Thyroid gland (tissue), 4 donors: Measurements from ENCODE around the gene TDRKH. TPM values are rescaled to one million over a fixed set of nuclear protein-coding genes. Genes with fewer than 3 reads are reported as not detected.
"Not testable (repeated sequence)": the region's sequence is repeated elsewhere in the genome, so short reads cannot be mapped to it uniquely, and the experiment has no call there.

ENCODE experiments used
- DNase-seq, 2 donors: peaks; one replicate each; pipeline ENCODE4 v3.0.0-alpha.2; 2019
- H3K27ac ChIP-seq, 3 donors: fragments of 200-600 bp; sonication (generic); 1 replicate in 2 of 3; 2 replicates in 1 of 3; pipeline ENCODE4 v1.5.1; 2016 to 2019; ENCODE audit warnings: mild to moderate bottlenecking in 1 of 3, moderate library complexity in 1 of 3
- H3K27me3 ChIP-seq: fragments of 200-600 bp; sonication (generic); one replicate; pipeline ENCODE4 v1.5.1; 2019
- H3K36me3 ChIP-seq, 2 donors: fragments of 200-600 bp; sonication (generic); one replicate each; pipeline ENCODE4 v1.5.1; 2016 to 2019
- H3K4me1 ChIP-seq, 2 donors: fragments of 200-600 bp; sonication (generic); one replicate each; pipeline ENCODE4 v1.5.1; 2017 to 2019
- H3K4me3 ChIP-seq, 3 donors: fragments of 200-600 bp; sonication (generic); replicated peaks in 1 of 3; 1 replicate in 2 of 3; 2 replicates in 1 of 3; pipeline ENCODE4 v1.5.1; 2016; ENCODE audit warnings: mild to moderate bottlenecking in 1 of 3
- H3K9me3 ChIP-seq: fragments of 200-600 bp; sonication (generic); one replicate; pipeline ENCODE4 v1.5.1; 2017
- POLR2A ChIP-seq, 2 donors: fragments of 450-650 bp; IDR thresholded peaks; one replicate each; pipeline ENCODE4 v1.6.1; 2017; ENCODE audit warnings: antibody characterized with exemption in 2 of 2, mild to moderate bottlenecking in 2 of 2, moderate library complexity in 1 of 2
- WGBS, 2 donors: methylation state at CpG; one replicate each; pipeline ENCODE4 v1.1.5; 2017; 5-methylcytosine and 5-hydroxymethylcytosine counted together
- intact Hi-C: fragments of 100-400 bp; cut with DNase I; formaldehyde crosslinking; loops from one replicate; pipeline ENCODE4 v1.15.1; 2023
- total RNA-seq, 4 donors: library from RNA; depleted of rRNA; stranded (reverse); fragments of >200 nt; gene quantifications; one replicate each; pipeline ENCODE4 v1.2.3, GENCODE V29; 2016
- TF ChIP-seq, protein P1 (sequence below), 6 experiments: fragments of 200-600 bp in 3 of 6; fragments of 450-650 bp in 3 of 6; sonication (generic) in 3 of 6; IDR thresholded peaks; one replicate each; pipeline ENCODE4 v1.5.1; 2016 to 2019; ENCODE audit warnings: antibody characterized with exemption in 6 of 6, mild to moderate bottlenecking in 2 of 6, inconsistent platforms in 1 of 6, moderate library complexity in 1 of 6

The TDRKH gene
- total RNA-seq, 4 donors from 2014 or later = 10.8 to 17.1 (median 13.1) TPM

DNA sequence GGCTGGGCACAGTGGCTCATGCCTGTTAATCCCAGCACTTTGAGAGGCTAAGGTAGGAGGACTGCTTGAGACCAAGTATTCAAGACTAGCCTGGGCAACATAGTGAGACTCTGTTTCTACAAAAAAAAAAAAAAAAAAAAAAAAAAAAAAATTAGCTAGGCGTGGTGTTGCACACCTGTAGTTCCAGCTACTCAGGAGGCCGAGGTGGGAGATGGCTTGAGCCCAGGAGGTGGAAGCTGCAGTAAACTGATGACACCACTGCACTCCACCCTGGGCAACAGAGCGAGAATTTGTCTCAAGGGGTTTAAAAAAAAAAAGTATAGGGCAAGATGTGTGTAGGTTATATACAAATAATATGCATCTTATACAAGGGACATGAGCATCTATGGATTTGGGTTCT lies 2.6 kb downstream of the TDRKH start:
- H3K4me3 ChIP-seq = no peak overlapping the region
- no peaks in the 10 kb centered on the region for H3K36me3 ChIP-seq
- peaks cover 0 to 7% of the 10 kb centered on the region in 2 donors for H3K4me1 ChIP-seq
- TF ChIP-seq POLR2A (IDR thresholded peaks at IDR 0.05) = no peak
- TF ChIP-seq, protein P1, sequence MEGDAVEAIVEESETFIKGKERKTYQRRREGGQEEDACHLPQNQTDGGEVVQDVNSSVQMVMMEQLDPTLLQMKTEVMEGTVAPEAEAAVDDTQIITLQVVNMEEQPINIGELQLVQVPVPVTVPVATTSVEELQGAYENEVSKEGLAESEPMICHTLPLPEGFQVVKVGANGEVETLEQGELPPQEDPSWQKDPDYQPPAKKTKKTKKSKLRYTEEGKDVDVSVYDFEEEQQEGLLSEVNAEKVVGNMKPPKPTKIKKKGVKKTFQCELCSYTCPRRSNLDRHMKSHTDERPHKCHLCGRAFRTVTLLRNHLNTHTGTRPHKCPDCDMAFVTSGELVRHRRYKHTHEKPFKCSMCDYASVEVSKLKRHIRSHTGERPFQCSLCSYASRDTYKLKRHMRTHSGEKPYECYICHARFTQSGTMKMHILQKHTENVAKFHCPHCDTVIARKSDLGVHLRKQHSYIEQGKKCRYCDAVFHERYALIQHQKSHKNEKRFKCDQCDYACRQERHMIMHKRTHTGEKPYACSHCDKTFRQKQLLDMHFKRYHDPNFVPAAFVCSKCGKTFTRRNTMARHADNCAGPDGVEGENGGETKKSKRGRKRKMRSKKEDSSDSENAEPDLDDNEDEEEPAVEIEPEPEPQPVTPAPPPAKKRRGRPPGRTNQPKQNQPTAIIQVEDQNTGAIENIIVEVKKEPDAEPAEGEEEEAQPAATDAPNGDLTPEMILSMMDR (IDR thresholded peaks at IDR 0.05) = no peak
- no peaks in the 10 kb centered on the region for H3K27me3 ChIP-seq
- WGBS, 2 donors = 93 to 95% methylated on average over 3 of the region's 3 CpGs
- no peak for DNase-seq
- intact Hi-C loops = no loop called here
- H3K27ac ChIP-seq = no peak overlapping the region
- H3K9me3 ChIP-seq = no peaks in the 10 kb centered on the region

GRCh38 chr1:151783796-151784195 lies 6.5 kb downstream of the TDRKH start:
- Histone ChIP-seq H3K4me1 (no peaks in the 10 kb centered on the region), H3K4me3 (no peak overlapping the region), H3K27me3 (no peaks in the 10 kb centered on the region), H3K36me3 (peaks cover under 1 to 7% of the 10 kb centered on the region in 2 donors), H3K9me3 (no peaks in the 10 kb centered on the region), H3K27ac (no peak overlapping the region)
- intact Hi-C loops = no loop called here
- no peak for DNase-seq
- 73 to 79% methylated on average over 2 of the region's 2 CpGs for WGBS, 2 donors
- TF ChIP-seq, protein P1 (IDR thresholded peaks at IDR 0.05) = no peak
- no peak for TF ChIP-seq POLR2A (IDR thresholded peaks at IDR 0.05)

DNA sequence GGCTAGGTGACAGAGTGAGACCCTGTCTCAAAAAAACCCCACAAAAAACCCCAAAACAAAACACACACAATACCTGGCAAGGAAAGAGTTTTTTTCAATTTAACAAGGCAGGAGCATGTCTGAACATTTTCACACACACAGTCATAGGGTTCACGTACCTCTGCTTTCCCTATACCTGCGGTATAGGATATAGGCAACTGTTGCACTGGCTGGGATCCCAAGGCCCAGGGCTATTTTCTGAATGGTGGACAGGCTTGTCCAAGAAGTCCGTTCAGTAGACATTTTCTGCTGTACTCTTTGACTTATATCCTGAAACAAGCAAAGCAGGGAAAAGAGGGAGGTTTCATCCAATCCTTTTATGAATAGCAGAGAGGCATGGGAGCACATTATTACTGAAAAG lies 7.6 kb downstream of the TDRKH start:
- intact Hi-C loops = no loop called here
- Histone ChIP-seq H3K9me3 (no peaks in the 10 kb centered on the region), H3K4me1 (no peaks in the 10 kb centered on the region), H3K36me3 (peaks cover 10 to 11% of the 10 kb centered on the region in 2 donors), H3K27ac (no peak overlapping the region), H3K27me3 (no peaks in the 10 kb centered on the region), H3K4me3 (no peak overlapping the region)
- 95 to 96% methylated on average over 3 of the region's 3 CpGs for WGBS, 2 donors
- DNase-seq = no peak
- TF ChIP-seq POLR2A (IDR thresholded peaks at IDR 0.05) = no peak
- TF ChIP-seq, protein P1 (IDR thresholded peaks at IDR 0.05) = no peak

- H3K27ac ChIP-seq, H3K27me3 ChIP-seq, DNase-seq, H3K9me3 ChIP-seq, H3K4me3 ChIP-seq, H3K4me1 ChIP-seq, intact Hi-C loops: not testable (repeated sequence)
- WGBS, 2 donors = 85 to 92% methylated on average over 5 of the region's 5 CpGs
- peaks cover 10 to 11% of the 10 kb centered on the region in 2 donors for H3K36me3 ChIP-seq
These were observed 8.3 kb downstream of the TDRKH start for GRCh38 chr1:151782026-151782425.

GRCh38 chr1:151780736-151781135 lies 9.6 kb downstream of the TDRKH start:
- DNase-seq, H3K4me3 ChIP-seq, H3K4me1 ChIP-seq, intact Hi-C loops, H3K9me3 ChIP-seq, H3K27me3 ChIP-seq, H3K27ac ChIP-seq: not testable (repeated sequence)
- WGBS, 2 donors = 88 to 94% methylated on average over 5 of the region's 5 CpGs
- H3K36me3 ChIP-seq = peaks cover 10 to 11% of the 10 kb centered on the region in 2 donors

GRCh38 chr1:151779852-151780251 lies 10.4 kb downstream of the TDRKH start:
- Histone ChIP-seq H3K27me3 (no peaks in the 10 kb centered on the region), H3K9me3 (no peaks in the 10 kb centered on the region), H3K4me1 (no peaks in the 10 kb centered on the region), H3K4me3 (no peak overlapping the region), H3K36me3 (peaks cover 11 to 12% of the 10 kb centered on the region in 2 donors), H3K27ac (no peak overlapping the region)
- 84 to 87% methylated on average over 4 of the region's 4 CpGs for WGBS, 2 donors
- DNase-seq = no peak
- TF ChIP-seq POLR2A (IDR thresholded peaks at IDR 0.05) = no peak
- TF ChIP-seq, protein P1 (IDR thresholded peaks at IDR 0.05) = no peak
- intact Hi-C loops = no loop called here
